Fibroblast of pulmonary artery (primary cell): Measurements from ENCODE around the gene ZFY.
"Not testable (repeated sequence)": the region's sequence is repeated elsewhere in the genome, so short reads cannot be mapped to it uniquely, and the experiment has no call there.

Experiments used
- DNase-seq: peaks from one replicate; pipeline ENCODE4 v3.0.0-alpha.2; 2010; ENCODE audit warnings: low read depth
- H3K4me3 ChIP-seq: replicated peaks from 2 replicates; pipeline ENCODE4 v1.5.1; 2011; ENCODE audit warnings: low read depth, mild to moderate bottlenecking, control low read depth, low read length, moderate library complexity
- CTCF ChIP-seq: IDR thresholded peaks from 2 replicates; pipeline ENCODE4 v1.5.1; 2011; ENCODE audit warnings: mild to moderate bottlenecking, control low read depth, low read length, inconsistent platforms; ENCODE audit errors: missing control alignments

Gene ZFY

GRCh38 chrY:2969561-2969960 lies 34.4 kb downstream of the ZFY start:
- no peak overlapping the region for H3K4me3 ChIP-seq
- no peak for TF ChIP-seq CTCF
- DNase-seq: peak; percentile 18

- no peak for DNase-seq
- no peak overlapping the region for H3K4me3 ChIP-seq
- TF ChIP-seq CTCF: no peak
These were observed 37.5 kb downstream of the ZFY start for GRCh38 chrY:2972708-2973107.

- H3K4me3 ChIP-seq: no peak overlapping the region
- TF ChIP-seq CTCF: no peak
- no peak for DNase-seq
These were observed 38.0 kb downstream of the ZFY start for GRCh38 chrY:2973110-2973751.

GRCh38 chrY:2979283-2979682 lies 44.1 kb downstream of the ZFY start:
- H3K4me3 ChIP-seq: no peak overlapping the region
- DNase-seq: no peak
- no peak for TF ChIP-seq CTCF

- DNase-seq: no peak
- no peak for TF ChIP-seq CTCF
- no peak overlapping the region for H3K4me3 ChIP-seq
These were observed 49.3 kb downstream of the ZFY start for GRCh38 chrY:2984491-2984890.

- not testable (repeated sequence) for H3K4me3 ChIP-seq, DNase-seq
These were observed 52.0 kb downstream of the ZFY start for GRCh38 chrY:2987178-2987577.

GRCh38 chrY:2997369-2997768 lies 62.2 kb downstream of the ZFY start:
- H3K4me3 ChIP-seq, DNase-seq: not testable (repeated sequence)

GRCh38 chrY:3002190-3002589 lies 67.0 kb downstream of the ZFY start:
- TF ChIP-seq CTCF: no peak
- DNase-seq: no peak
- H3K4me3 ChIP-seq: no peak overlapping the region
